Endothelial cell of umbilical vein (primary cell): ENCODE data around the gene SUGP2.

Source experiments
- CTCF ChIP-seq, 2 donors: IDR thresholded peaks; 1 replicate in 1 of 2; 2 replicates in 1 of 2; pipeline ENCODE4 v1.5.1; 2011; ENCODE audit warnings: low read length in 2 of 2, mild to moderate bottlenecking in 2 of 2, moderate library complexity in 2 of 2, control low read depth in 1 of 2, inconsistent platforms in 1 of 2, low read depth in 1 of 2; ENCODE audit not compliant: insufficient read depth in 1 of 2; ENCODE audit errors: extremely low read depth in 1 of 2
- POLR2AphosphoS5 ChIP-seq: IDR thresholded peaks from 2 replicates; pipeline ENCODE4 v1.6.1; 2012; ENCODE audit warnings: low read depth, mild to moderate bottlenecking, control low read depth, low read length, moderate library complexity; ENCODE audit not compliant: insufficient read depth

GRCh38 chr19:19081642-19082151, 48.4 kb upstream of the SUGP2 start:
- TF ChIP-seq CTCF (IDR thresholded peaks at IDR 0.05; ENCODE audit: extremely low read depth in 1 of 2, insufficient read depth in 1 of 2, low read depth in 1 of 2, low read length in 2 of 2) = no peak
- TF ChIP-seq POLR2AphosphoS5 = no peak
